Mesenchymal stem cell (in vitro differentiated cells and primary cell): ENCODE data around the gene NGEF.
A peak's percentile ranks its signal among the peaks of the same experiment; 100 is the strongest.

Experiments
- DNase-seq: peaks from one replicate; pipeline ENCODE4 v3.0.0-alpha.2; 2013
- H2AFZ ChIP-seq: one replicate; pipeline ENCODE4 v1.6.1; 2013; ENCODE audit warnings: low read depth, mild to moderate bottlenecking, control low read depth, inconsistent platforms, low read length, moderate library complexity
- H2AK5ac ChIP-seq: 2 replicates; pipeline ENCODE4 v1.6.1; 2013; ENCODE audit warnings: low read length, moderate library complexity, mild to moderate bottlenecking, inconsistent platforms; ENCODE audit not compliant: severe bottlenecking
- H2BK120ac ChIP-seq: one replicate; pipeline ENCODE4 v1.6.1; 2013; ENCODE audit warnings: low read depth, mild to moderate bottlenecking, inconsistent platforms, low read length, moderate library complexity
- H2BK12ac ChIP-seq, 2 experiments: one replicate each; pipeline ENCODE4 v1.6.1; 2013; ENCODE audit warnings: inconsistent platforms in 2 of 2, low read length in 2 of 2, mild to moderate bottlenecking in 2 of 2, moderate library complexity in 2 of 2, control low read depth in 1 of 2
- H2BK15ac ChIP-seq: one replicate; pipeline ENCODE4 v1.6.1; 2013; ENCODE audit warnings: mild to moderate bottlenecking, low read depth, inconsistent platforms; ENCODE audit not compliant: poor library complexity, severe bottlenecking
- H2BK5ac ChIP-seq: 2 replicates; pipeline ENCODE4 v1.6.1; 2013; ENCODE audit warnings: low read depth, mild to moderate bottlenecking, low read length, control low read depth, inconsistent platforms; ENCODE audit not compliant: poor library complexity, severe bottlenecking
- H3K14ac ChIP-seq, 2 experiments: one replicate each; pipeline ENCODE4 v1.6.1; 2013; ENCODE audit warnings: inconsistent platforms in 2 of 2, low read length in 2 of 2, control low read depth in 1 of 2, mild to moderate bottlenecking in 1 of 2, moderate library complexity in 1 of 2
- H3K18ac ChIP-seq, 2 experiments: one replicate each; pipeline ENCODE4 v1.6.1; 2013; ENCODE audit warnings: inconsistent platforms in 2 of 2, low read length in 2 of 2, control low read depth in 1 of 2, low read depth in 1 of 2, mild to moderate bottlenecking in 1 of 2
- H3K23ac ChIP-seq, 2 experiments: one replicate each; pipeline ENCODE4 v1.6.1; 2013; ENCODE audit warnings: inconsistent platforms in 2 of 2, low read length in 2 of 2, mild to moderate bottlenecking in 2 of 2, moderate library complexity in 2 of 2, control low read depth in 1 of 2
- H3K27ac ChIP-seq: 2 replicates; pipeline ENCODE4 v1.5.1; 2013; ENCODE audit warnings: mild to moderate bottlenecking, moderate library complexity, low read length, control low read depth, inconsistent platforms; ENCODE audit not compliant: poor library complexity, severe bottlenecking
- H3K27me3 ChIP-seq, 2 experiments: 2 replicates each; pipeline versions ENCODE4 v1.6.1 to v1.7.0; 2013; ENCODE audit warnings: low read length in 2 of 2, mild to moderate bottlenecking in 2 of 2, moderate library complexity in 2 of 2, control low read depth in 1 of 2, inconsistent platforms in 1 of 2; ENCODE audit not compliant: control insufficient read depth in 1 of 2, insufficient read depth in 1 of 2
- H3K36me3 ChIP-seq, 2 experiments: 2 replicates each; pipeline versions ENCODE4 v1.6.1 to v1.7.0; 2013; ENCODE audit warnings: low read length in 2 of 2, control low read depth in 1 of 2, inconsistent platforms in 1 of 2, low read depth in 1 of 2, mild to moderate bottlenecking in 1 of 2; ENCODE audit not compliant: insufficient read depth in 2 of 2, control insufficient read depth in 1 of 2
- H3K4ac ChIP-seq, 2 experiments: one replicate each; pipeline ENCODE4 v1.6.1; 2013; ENCODE audit warnings: inconsistent platforms in 2 of 2, low read length in 2 of 2, mild to moderate bottlenecking in 2 of 2, moderate library complexity in 2 of 2, control low read depth in 1 of 2, low read depth in 1 of 2
- H3K4me1 ChIP-seq: 2 replicates; pipeline ENCODE4 v1.6.1; 2013; ENCODE audit warnings: low read depth, low read length, control low read depth; ENCODE audit not compliant: control insufficient read depth, insufficient read depth
- H3K4me2 ChIP-seq: 2 replicates; pipeline ENCODE4 v1.6.1; 2013; ENCODE audit warnings: low read length, mild to moderate bottlenecking, inconsistent platforms; ENCODE audit not compliant: poor library complexity, severe bottlenecking
- H3K4me3 ChIP-seq, 2 experiments: 2 replicates each; pipeline versions ENCODE4 v1.5.1 to v1.7.0; 2013; ENCODE audit warnings: low read length in 2 of 2, mild to moderate bottlenecking in 2 of 2, control low read depth in 1 of 2, low read depth in 1 of 2; ENCODE audit not compliant: insufficient read depth in 1 of 2
- H3K79me1 ChIP-seq: replicated peaks from 2 replicates; pipeline ENCODE4 v1.6.1; 2013; ENCODE audit warnings: mild to moderate bottlenecking, control low read depth, low read length, inconsistent platforms; ENCODE audit not compliant: poor library complexity, severe bottlenecking
- H3K9ac ChIP-seq: 2 replicates; pipeline ENCODE4 v1.7.0; 2013; ENCODE audit warnings: mild to moderate bottlenecking, low read length, moderate library complexity
- H3K9me3 ChIP-seq: 2 replicates; pipeline ENCODE4 v1.7.0; 2013; ENCODE audit warnings: mild to moderate bottlenecking, low read length; ENCODE audit not compliant: control insufficient read depth
- H4K8ac ChIP-seq: one replicate; pipeline ENCODE4 v1.6.1; 2013; ENCODE audit warnings: inconsistent platforms, mild to moderate bottlenecking, low read length, moderate library complexity
- H4K91ac ChIP-seq: one replicate; pipeline ENCODE4 v1.6.1; 2013; ENCODE audit warnings: mild to moderate bottlenecking, low read length, inconsistent platforms
- WGBS: methylation state at CpG from one replicate; pipeline ENCODE4 v1.1.7; 2013; ENCODE audit warnings: mixed read lengths; 5-methylcytosine and 5-hydroxymethylcytosine counted together

The NGEF gene

DNA sequence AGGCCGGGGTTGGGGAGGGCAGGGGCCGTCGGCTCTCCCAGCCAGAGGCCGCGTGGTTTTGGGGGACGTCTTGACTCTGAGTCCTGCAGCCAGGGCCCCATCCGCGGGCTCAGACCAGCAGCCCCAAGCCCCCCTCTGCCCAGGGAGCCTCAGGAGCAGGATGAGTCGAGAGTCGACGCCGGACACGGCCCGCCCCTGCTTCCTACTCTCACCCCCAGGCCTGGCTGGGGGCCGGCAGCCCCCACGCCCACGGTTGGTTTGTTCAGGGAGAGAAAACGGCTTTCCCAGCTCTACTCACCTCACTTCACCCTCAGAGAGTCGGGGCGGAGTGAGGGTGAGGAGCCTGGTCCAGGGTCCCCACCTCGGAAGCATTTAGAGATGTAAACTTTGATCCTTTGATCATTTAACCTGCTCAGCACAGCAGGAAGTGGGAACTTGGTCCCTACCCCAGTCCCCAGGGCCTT lies 136.0 kb downstream of the NGEF start:
- Histone ChIP-seq H3K4me3 (peak overlapping the region; percentile 61 to 67), H4K91ac (no peak overlapping the region), H2BK5ac (no peak overlapping the region), H2AK5ac (no peak overlapping the region), H3K18ac (no peak overlapping the region), H3K27ac (no peak overlapping the region), H2BK12ac (no peak overlapping the region), H3K4me1 (peaks cover 18% of the 10 kb centered on the region), H2BK15ac (no peak overlapping the region), H3K23ac (peak overlapping the region in 1 of 2 experiments; percentile 19), H3K27me3 (peaks cover 6 to 22% of the 10 kb centered on the region in 2 experiments), H3K4ac (no peak overlapping the region), H3K9me3 (no peaks in the 10 kb centered on the region), H3K14ac (no peak overlapping the region), H3K9ac (no peak overlapping the region), H3K79me1 (no peaks in the 10 kb centered on the region), H3K4me2 (peak overlapping the region; percentile 96), H4K8ac (no peak overlapping the region), H3K36me3 (peaks cover 0 to 25% of the 10 kb centered on the region in 2 experiments), H2BK120ac (no peak overlapping the region), H2AFZ (no peak overlapping the region)
- DNase-seq = no peak
- WGBS = 40% methylated on average over 21 of the region's 21 CpGs

DNA sequence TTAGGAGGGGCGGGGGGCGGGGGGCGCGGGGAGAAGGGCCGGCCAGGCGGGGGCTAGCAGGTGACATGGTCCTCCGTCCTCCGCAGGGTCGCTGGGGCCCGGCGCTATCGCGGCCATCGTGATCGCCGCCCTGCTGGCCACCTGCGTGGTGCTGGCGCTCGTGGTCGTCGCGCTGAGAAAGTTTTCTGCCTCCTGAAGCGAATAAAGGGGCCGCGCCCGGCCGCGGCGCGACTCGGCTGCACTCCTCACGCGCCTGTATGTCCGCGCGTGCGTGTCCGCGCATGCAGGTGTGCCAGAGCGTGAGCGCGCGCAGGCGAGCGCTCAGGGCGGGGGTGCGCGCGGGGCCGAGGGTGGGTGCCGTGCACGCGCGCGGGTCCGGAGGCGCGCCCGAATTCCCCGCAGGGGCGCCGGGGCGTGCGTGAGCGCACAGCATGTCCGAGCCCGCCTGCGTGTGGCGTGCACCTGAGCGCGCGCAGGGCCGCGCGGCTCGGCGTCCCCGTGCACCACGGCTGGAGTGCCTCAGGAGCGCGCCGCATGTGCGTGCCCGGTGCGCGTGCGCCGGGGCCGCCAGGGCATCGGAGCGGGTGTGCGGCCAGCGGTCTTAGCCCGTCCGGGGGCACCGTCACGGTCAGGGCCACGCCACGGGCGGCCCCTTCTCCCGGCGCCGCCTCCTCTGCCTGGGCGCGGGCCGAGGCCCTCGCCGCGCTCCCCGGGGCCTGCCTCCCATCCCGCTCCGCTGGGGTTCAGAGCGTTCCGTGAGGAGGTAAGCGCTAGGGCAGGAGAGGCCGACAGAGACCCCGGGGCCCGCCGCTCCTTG lies 136.7 kb downstream of the NGEF start:
- Histone ChIP-seq H3K23ac (peak overlapping the region in 1 of 2 experiments; percentile 9), H3K9me3 (no peaks in the 10 kb centered on the region), H3K4ac (no peak overlapping the region), H2BK120ac (no peak overlapping the region), H2AFZ (no peak overlapping the region), H3K36me3 (peaks cover 0 to 29% of the 10 kb centered on the region in 2 experiments), H3K27ac (no peak overlapping the region), H3K9ac (no peak overlapping the region), H4K8ac (no peak overlapping the region), H3K4me3 (peak overlapping the region; percentile 61 to 67), H2BK12ac (no peak overlapping the region), H2BK15ac (no peak overlapping the region), H2AK5ac (no peak overlapping the region), H2BK5ac (no peak overlapping the region), H3K27me3 (peaks cover 6 to 22% of the 10 kb centered on the region in 2 experiments), H3K79me1 (no peaks in the 10 kb centered on the region), H4K91ac (no peak overlapping the region), H3K14ac (no peak overlapping the region), H3K4me1 (peaks cover 18% of the 10 kb centered on the region), H3K4me2 (peak overlapping the region; percentile 96), H3K18ac (peak overlapping the region; percentile 17 to 77)
- no peak for DNase-seq
- 7% methylated on average over 54 of the region's 119 CpGs for WGBS

GRCh38 chr2:232875256-232876121 lies 137.6 kb downstream of the NGEF start:
- Histone ChIP-seq H3K4ac (no peak overlapping the region), H3K79me1 (no peaks in the 10 kb centered on the region), H3K9ac (no peak overlapping the region), H3K14ac (no peak overlapping the region), H3K36me3 (peaks cover 0 to 35% of the 10 kb centered on the region in 2 experiments), H3K27me3 (peaks cover 6 to 22% of the 10 kb centered on the region in 2 experiments), H3K4me3 (no peak overlapping the region), H2BK12ac (no peak overlapping the region), H2BK120ac (no peak overlapping the region), H3K4me1 (peaks cover 17% of the 10 kb centered on the region), H3K23ac (no peak overlapping the region), H4K8ac (no peak overlapping the region), H2AK5ac (no peak overlapping the region), H3K18ac (no peak overlapping the region), H3K27ac (no peak overlapping the region), H4K91ac (no peak overlapping the region), H2BK15ac (no peak overlapping the region), H3K9me3 (no peaks in the 10 kb centered on the region), H2BK5ac (no peak overlapping the region), H2AFZ (no peak overlapping the region), H3K4me2 (peak overlapping the region; percentile 57)
- no peak for DNase-seq
- WGBS = 31% methylated on average over 36 of the region's 37 CpGs
